ENCODE results near the gene IFITM1.

IFITM1 gene

GRCh38 chr11:313787-314553 lies at the start of gene IFITM1:
Gene IFITM1, plus strand, starts transcription at chr11:314040. Its CDS starts 131 bp downstream, at chr11:314171.
- peak; percentile 79 for DNase-seq (ENCODE audit: low spot score)

DNA sequence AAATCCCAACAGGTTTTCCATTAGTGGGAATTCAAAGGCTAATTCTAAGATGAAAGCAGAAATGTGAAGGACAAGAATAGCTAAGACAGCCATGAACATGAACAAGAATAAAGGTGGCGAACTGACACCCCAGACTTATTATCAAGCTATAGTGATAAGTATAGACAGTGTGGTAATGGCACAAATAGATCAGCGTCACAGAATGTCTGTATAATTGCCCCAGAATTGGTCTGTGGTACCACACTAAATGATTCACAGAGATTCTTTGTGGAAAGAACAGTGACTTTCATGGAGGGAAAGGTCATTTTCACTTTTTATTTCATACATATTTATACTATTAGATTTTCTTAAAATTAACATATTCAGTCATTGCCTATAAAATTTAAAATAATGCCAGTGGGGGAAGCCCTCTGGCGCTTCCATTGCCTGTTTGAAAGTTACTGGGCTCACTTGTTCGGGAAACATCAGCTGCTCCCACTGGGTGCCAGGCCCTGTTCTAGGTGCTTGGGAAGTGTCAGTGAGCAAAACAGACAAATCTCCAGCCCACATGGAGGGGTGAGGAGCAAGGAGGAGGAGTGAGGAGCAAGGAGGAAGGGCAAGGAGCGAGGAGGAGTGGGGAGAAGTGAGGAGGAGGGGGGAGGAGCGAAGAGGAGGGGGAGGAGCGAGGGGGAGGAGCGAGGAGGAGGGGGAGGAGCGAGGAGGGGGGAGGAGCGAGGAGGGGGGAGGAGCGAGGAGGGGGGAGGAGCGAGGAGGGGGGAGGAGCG lies 47.0 kb upstream of the IFITM1 start:
- DNase-seq (ENCODE audit: low spot score): no peak

DNA sequence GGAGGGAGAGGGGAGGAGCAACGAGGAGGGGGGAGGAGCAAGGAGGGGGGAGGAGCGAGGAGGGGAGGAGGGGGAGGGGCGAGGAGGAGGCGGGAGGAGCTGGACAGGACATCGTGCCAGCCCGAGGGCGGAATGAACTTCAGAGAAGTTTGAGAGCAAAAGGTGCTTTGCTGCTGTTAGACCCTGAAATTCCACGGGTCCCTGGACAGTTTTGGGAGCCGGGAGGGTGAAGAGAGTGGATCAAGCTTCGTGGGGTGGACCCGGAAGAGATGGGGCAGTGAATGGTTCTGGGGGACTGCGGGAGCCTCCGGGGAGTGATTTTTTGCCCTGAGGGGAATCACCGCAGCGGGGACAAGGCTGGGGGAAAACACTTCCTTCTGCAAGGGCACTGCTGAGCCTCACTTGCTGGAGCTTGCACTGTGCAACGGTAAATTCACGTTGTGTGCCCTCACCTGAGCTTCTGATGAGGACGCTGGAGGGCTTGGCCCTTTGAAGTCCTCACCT lies 46.3 kb upstream of the IFITM1 start:
- DNase-seq (ENCODE audit: low spot score): peak; percentile 58

DNA sequence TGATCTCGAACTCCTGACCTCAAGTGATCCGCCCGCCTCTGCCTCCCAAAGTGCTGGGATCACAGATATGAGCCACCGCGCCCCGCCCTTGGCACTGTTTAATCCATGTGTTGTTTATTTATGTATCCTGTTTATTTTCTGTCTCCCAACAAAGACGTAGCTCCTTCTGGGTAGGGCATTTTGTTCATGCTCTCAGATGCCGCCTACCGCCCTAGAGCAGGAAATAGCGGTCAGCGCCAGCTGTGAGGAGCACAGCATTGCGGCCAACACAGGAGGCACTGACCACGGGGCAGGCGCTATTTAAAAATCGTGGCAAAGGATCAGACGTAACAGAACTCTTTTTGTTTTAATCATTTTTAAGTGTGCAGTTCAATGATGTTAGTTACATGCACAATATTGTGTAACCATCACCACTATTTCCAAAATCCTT lies 45.1 kb upstream of the IFITM1 start:
- peak; percentile 53 for DNase-seq (ENCODE audit: low spot score)

DNA sequence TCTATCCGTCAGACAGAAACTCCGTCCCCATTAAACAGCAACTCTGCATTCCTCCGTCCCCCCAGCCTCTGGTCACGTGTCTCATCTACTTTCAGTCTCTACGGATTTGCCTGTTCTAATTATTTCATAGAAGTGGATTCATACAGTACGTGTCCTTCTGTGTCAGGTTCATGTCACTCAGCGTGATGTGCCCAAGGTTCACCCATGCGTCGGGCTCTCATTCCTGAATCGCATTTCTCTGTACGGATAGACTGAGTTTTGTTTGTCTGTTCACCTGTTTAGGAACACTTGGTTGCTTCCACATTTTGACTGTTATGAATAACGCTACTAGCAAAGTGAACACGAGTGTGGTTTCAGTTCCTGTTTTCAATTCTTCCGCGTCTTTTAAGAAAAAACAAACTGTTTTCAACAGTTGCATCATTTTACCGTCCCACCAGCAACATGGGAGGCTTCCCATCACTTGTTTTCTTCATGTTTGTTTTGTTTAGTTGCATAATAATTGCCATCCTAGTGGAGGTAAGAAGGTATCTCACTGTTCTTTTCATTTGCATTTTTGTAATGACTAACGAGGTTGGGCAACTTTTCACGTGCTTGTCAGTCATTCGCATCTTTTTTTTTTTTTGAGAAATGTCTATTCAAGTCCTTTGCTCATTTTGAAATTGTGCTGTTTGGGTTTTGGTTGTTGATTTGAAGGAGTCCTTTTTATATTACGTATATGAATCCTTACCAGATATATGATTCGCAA lies 44.5 kb upstream of the IFITM1 start:
- peak; percentile 67 for DNase-seq (ENCODE audit: low spot score)

DNA sequence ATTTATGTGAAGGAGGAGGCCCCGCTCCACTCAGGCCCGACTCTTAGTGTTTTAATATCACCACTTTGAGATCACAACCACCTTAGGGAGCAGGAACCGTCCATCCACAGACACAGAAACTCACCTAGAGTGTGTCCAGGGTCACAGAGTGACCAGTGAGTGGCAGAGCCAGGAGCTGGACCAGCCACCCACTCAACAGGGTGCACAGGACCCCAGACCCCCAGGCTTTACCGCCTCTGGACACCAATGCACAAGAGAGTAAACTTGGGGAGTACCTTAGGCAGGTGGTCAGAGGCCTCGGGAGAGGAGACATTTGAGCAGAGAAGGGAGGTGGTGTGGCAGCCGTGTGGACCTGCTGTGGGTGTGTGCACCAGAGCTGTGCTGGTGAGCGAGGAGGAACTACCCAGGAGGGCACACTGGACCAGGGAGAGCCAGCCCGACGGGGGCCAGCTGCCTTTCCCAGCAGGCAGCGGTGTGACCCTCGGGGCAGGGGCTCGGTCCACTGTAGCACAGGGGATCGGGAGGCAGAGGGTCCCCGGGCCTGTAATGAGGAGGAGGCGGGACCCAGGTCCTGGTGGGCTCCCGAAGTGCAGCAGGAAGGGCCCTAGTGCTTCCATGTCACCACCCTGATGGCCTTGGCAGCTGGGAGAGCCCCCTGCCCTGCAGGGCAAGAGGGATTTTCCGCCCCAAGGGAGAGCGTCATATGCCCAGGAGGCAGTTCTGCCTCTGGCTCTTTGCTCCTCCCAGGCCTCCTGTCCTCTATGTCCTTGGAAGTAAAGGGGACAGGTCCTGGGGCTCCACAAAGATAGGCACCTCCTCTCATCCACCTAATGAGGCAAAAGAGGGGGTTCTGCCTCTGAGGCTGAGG lies 43.2 kb upstream of the IFITM1 start:
- no peak for DNase-seq (ENCODE audit: low spot score)

DNA sequence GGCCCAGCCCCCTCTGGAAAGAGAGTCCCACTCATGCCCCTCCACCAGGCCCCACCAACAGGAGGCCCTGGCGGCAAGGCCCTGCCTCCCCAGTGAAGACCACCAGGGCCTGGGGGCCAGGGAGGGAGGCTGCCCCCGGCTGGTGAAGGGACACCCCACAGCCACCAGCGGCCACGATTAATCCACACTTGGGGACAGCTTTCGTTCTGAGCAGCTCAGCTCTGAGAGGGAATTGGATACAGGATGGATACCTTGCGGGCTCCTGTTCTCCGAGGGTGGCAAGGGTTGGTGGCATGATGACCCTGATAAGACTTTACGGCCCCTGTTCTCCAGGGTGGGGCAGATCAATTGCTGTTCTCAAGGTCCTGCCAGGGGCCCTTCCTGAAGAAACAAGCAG lies 42.5 kb upstream of the IFITM1 start:
- DNase-seq (ENCODE audit: low spot score): no peak

DNA sequence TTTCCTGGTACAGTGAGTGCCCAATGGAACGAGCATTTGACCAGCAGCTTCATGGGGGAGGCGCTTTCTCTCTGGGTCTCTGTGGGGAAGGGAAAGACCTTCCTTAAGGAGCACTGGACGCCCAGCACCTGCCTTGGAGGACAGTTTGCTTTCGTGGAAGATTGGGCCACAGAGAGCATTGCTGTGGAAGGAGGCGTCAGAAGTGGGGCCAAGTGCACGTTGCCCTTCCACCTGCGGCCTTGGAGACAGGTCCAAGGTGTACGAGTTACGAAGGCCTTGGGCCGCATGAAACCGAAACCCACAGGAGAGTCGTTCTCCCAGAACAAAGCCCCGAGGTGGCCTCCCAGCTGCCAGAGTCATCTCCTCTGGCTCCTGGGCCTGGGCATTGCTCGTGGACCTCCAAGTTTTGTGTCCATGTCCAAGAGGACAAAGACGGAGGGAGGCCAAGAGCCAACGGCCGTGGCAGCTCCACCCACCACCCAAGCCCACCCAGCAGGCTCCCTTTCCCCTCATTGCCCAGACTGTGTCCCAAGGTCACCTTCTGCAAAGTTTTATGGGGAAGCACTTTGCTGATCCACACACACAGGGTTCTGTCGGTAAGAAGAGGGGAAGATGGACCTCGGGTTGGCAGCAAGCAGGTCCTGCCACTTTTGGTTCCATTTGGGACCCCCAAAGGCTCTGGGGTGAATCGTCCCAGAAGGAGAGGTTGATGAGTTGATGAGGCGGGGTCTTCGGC lies 41.5 kb upstream of the IFITM1 start:
- DNase-seq (ENCODE audit: low spot score): no peak

- no peak for DNase-seq (ENCODE audit: low spot score)
Observed at GRCh38 chr11:272931-273198, 41.0 kb upstream of the IFITM1 start.

DNA sequence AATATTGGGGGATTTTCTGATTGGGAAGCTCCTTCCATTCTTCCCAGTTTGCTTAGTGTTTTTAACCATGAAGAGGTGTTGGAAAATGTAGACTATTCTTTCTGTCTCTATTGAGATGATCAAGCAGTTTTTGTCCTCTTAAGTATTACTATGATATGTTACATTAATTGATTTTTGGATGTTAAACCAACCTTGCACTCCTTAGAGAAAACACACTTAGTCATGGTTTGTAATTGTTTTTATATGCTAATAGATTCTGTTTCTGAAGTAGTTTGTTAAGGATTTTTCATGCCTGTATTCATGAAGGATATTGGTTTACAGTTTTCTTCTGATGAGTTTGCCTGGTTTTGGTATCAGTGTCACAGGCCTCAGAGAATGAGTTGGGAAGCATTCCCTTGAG lies 37.6 kb upstream of the IFITM1 start:
- DNase-seq (ENCODE audit: low spot score): no peak

GRCh38 chr11:278001-278951 lies 35.6 kb upstream of the IFITM1 start, which contains the start of gene NLRP6:
Gene NLRP6, plus strand, starts transcription at chr11:278407. Its CDS starts 163 bp downstream, at chr11:278570.
- DNase-seq (ENCODE audit: low spot score): no peak

DNA sequence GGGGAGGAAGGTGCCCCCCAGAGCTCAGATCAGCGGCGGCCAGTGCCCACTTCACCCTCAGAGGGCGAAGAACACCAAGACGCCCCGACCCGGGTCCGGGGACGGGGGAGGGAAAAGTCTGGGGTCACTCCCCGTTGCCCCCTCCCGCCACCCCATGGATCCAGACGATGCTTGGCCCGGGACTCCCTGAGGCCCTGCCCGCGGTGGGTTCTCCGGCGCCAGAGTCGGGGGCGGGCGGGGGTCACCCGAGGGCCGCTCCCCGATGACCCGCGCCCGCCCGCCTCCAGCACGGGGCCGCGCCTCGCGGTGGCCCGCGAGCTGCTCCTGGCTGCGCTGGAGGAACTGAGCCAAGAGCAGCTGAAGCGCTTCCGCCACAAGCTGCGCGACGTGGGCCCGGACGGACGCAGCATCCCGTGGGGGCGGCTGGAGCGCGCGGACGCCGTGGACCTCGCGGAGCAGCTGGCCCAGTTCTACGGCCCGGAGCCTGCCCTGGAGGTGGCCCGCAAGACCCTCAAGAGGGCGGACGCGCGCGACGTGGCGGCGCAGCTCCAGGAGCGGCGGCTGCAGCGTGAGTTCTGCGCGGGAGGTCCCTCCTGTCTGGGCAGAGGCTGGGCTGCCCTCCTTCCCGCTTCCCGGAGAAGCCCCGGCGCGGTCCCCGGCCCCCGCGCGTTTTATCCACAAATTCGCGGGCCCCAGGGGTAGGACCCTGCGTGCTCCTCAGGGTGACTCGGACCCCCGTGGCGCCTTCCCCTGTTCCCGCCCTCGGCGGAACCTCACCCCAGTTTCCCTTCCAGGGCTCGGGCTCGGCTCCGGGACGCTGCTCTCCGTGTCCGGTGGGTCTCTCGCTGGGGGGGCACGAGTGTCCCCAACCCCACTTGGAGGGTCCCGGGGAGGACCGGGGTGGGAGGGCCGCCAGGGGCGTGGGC lies 34.5 kb upstream of the IFITM1 start:
- no peak for DNase-seq (ENCODE audit: low spot score)

- peak; percentile 41 for DNase-seq (ENCODE audit: low spot score)
Observed at GRCh38 chr11:279966-280705, 33.7 kb upstream of the IFITM1 start.

DNA sequence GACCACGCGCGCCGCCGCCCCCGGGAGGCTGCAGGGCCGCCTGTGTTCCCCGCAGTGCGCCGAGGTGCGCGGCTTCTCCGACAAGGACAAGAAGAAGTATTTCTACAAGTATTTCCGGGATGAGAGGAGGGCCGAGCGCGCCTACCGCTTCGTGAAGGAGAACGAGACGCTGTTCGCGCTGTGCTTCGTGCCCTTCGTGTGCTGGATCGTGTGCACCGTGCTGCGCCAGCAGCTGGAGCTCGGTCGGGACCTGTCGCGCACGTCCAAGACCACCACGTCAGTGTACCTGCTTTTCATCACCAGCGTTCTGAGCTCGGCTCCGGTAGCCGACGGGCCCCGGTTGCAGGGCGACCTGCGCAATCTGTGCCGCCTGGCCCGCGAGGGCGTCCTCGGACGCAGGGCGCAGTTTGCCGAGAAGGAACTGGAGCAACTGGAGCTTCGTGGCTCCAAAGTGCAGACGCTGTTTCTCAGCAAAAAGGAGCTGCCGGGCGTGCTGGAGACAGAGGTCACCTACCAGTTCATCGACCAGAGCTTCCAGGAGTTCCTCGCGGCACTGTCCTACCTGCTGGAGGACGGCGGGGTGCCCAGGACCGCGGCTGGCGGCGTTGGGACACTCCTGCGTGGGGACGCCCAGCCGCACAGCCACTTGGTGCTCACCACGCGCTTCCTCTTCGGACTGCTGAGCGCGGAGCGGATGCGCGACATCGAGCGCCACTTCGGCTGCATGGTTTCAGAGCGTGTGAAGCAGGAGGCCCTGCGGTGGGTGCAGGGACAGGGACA lies 32.9 kb upstream of the IFITM1 start:
- no peak for DNase-seq (ENCODE audit: low spot score)

GRCh38 chr11:281486-282161 lies 32.2 kb upstream of the IFITM1 start:
- DNase-seq (ENCODE audit: low spot score): no peak

DNA sequence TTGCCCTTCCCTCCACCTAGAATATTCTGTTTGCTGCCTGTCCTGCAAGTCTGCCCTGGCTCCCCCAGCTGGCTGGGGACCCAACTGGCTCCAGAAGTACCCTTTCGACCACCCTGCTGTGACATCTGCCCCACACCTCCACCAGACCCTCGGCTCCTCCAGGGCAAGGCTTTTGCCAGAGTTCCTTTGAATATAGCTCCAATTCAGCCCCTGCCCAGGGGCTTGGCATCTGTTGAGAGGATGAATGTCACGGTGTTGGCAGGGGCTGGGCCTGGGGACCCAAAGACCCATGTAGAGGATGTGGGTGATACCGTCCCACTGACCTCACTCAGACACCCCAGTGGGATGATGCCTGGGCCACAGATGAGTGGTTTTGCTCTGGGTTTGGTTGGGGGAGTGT lies 31.7 kb upstream of the IFITM1 start:
- no peak for DNase-seq (ENCODE audit: low spot score)

All from CD4-positive, alpha-beta T cell treated with Interleukin-6 at 100 ng/mL for 8 hours (primary cell).